HEK293 (cell line): ENCODE measurements around the gene HPDL.

Source experiments
- CTCF ChIP-seq: fragments of 450-650 bp; formaldehyde crosslinking; IDR thresholded peaks from 2 replicates; pipeline ENCODE4 v1.5.1; 2016; ENCODE audit warnings: missing biosample characterization, missing genetic modification characterization
- REST ChIP-seq: fragments of 450-650 bp; formaldehyde crosslinking; IDR thresholded peaks from 2 replicates; pipeline ENCODE4 v1.5.1; 2016; ENCODE audit warnings: missing biosample characterization, missing genetic modification characterization
- SP2 ChIP-seq: fragments of 450-650 bp; formaldehyde crosslinking; IDR thresholded peaks from 2 replicates; pipeline ENCODE4 v1.5.1; 2016; ENCODE audit warnings: missing biosample characterization, missing genetic modification characterization
- YY1 ChIP-seq: fragments of 450-650 bp; formaldehyde crosslinking; IDR thresholded peaks from 2 replicates; pipeline ENCODE4 v1.5.1; 2018; ENCODE audit warnings: missing biosample characterization, missing genetic modification characterization
- ZBTB26 ChIP-seq: fragments of 450-650 bp; formaldehyde crosslinking; optimal IDR thresholded peaks from 2 replicates; pipeline ENCODE3; 2016; ENCODE audit warnings: missing biosample characterization, mild to moderate bottlenecking, missing genetic modification characterization
- ZFP37 ChIP-seq: fragments of 450-650 bp; formaldehyde crosslinking; IDR thresholded peaks from 2 replicates; pipeline ENCODE4 v1.5.1; 2016; ENCODE audit warnings: missing biosample characterization, missing genetic modification characterization
- ZNF175 ChIP-seq: fragments of 450-650 bp; formaldehyde crosslinking; IDR thresholded peaks from 2 replicates; pipeline ENCODE4 v1.5.1; 2016; ENCODE audit warnings: missing biosample characterization, missing genetic modification characterization
- ZNF274 ChIP-seq, 2 experiments: fragments of 200-500 bp in 1 of 2; fragments of 450-650 bp in 1 of 2; sonication (Bioruptor generic) in 1 of 2; formaldehyde crosslinking in 1 of 2; IDR thresholded peaks; 2 replicates each; pipeline versions ENCODE4 v1.5.1 to v1.6.1; 2014 to 2016; ENCODE audit warnings: borderline replicate concordance in 1 of 2, inconsistent platforms in 1 of 2, low read length in 1 of 2, missing biosample characterization in 1 of 2, missing genetic modification characterization in 1 of 2
- ZNF302 ChIP-seq: fragments of 450-650 bp; formaldehyde crosslinking; IDR thresholded peaks from 2 replicates; pipeline ENCODE4 v1.5.1; 2016; ENCODE audit warnings: missing biosample characterization, missing genetic modification characterization, low read depth
- ZNF362 ChIP-seq: fragments of 450-650 bp; formaldehyde crosslinking; IDR thresholded peaks from 2 replicates; pipeline ENCODE4 v1.5.1; 2016; ENCODE audit warnings: missing biosample characterization, missing genetic modification characterization
- ZNF404 ChIP-seq: fragments of 450-650 bp; formaldehyde crosslinking; IDR thresholded peaks from 2 replicates; pipeline ENCODE4 v1.5.1; 2017; ENCODE audit warnings: missing biosample characterization, missing genetic modification characterization
- ZNF585B ChIP-seq: fragments of 450-650 bp; formaldehyde crosslinking; IDR thresholded peaks from 2 replicates; pipeline ENCODE4 v1.5.1; 2016; ENCODE audit warnings: missing biosample characterization, missing genetic modification characterization
- ZNF639 ChIP-seq: fragments of 450-650 bp; formaldehyde crosslinking; IDR thresholded peaks from 2 replicates; pipeline ENCODE4 v1.5.1; 2016; ENCODE audit warnings: missing biosample characterization, missing genetic modification characterization

- TF ChIP-seq ZNF585B: no peak
- TF ChIP-seq CTCF: no peak
- no peak for TF ChIP-seq ZFP37 (tag by site-specific recombination)
- TF ChIP-seq SP2 (tag by site-specific recombination): no peak
- TF ChIP-seq ZNF362 (tag by site-specific recombination): no peak
- no peak for TF ChIP-seq ZNF274 (IDR thresholded peaks at IDR 0.05; ENCODE audit: low read length)
- TF ChIP-seq ZNF274 (tag by site-specific recombination; IDR thresholded peaks at IDR 0.05; ENCODE audit: borderline replicate concordance): no peak
- TF ChIP-seq REST (tag by site-specific recombination): no peak
- TF ChIP-seq ZNF302 (tag by site-specific recombination): no peak
- TF ChIP-seq ZNF404 (tag by site-specific recombination): no peak
- TF ChIP-seq ZBTB26 (tag by site-specific recombination): no peak
- TF ChIP-seq YY1 (tag by site-specific recombination): no peak
- no peak for TF ChIP-seq ZNF175 (tag by site-specific recombination)
- TF ChIP-seq ZNF639: no peak
These were observed 5.3 kb upstream of the HPDL start for GRCh38 chr1:45321444-45321843.
